DMS53 (cell line): Measurements from ENCODE around the gene GANAB.
"Not testable (repeated sequence)": the region's sequence is repeated elsewhere in the genome, so short reads cannot be mapped to it uniquely, and the experiment has no call there.

Experiments
- DNase-seq: peaks from one replicate; lab custom pipeline; 2025; lab: John Stamatoyannopoulos, UW

GANAB gene

DNA sequence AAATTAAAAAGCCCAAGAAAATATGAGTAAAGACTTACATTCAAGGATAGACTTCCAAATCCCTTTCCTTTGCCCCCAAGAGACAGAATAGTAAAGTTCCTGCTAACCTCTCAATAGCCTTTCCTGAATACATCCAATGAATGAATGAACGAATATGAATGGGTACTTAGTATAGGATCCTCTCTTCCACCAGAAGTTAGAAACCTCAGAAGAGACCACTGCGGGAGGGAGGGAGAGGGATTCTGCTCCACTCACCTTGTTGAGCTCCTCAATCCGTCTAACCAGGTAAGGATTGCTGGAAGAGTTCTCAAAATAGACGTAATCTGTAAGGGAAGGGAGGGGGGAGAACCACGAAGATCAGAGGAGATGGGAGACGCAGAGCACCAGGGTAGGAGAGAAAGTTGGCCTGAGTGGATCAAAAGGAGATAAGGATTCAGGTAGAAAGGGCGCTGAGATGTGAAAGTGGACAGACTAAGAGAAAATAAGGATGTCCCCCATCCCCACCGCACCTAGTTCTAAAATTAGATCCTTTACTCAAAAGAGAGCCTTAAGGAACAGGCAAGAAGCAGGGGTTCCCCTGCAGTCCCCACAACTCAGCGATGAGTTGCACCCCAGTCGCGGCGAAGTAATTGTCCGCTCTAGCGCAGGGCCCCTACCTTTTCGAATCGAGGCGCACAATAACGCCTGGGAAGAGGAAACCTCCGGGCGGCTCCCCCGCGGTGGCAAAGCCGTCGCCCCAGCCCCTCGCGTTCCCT lies 45.9 kb downstream of the GANAB start:
- peak; percentile 60 for DNase-seq

DNA sequence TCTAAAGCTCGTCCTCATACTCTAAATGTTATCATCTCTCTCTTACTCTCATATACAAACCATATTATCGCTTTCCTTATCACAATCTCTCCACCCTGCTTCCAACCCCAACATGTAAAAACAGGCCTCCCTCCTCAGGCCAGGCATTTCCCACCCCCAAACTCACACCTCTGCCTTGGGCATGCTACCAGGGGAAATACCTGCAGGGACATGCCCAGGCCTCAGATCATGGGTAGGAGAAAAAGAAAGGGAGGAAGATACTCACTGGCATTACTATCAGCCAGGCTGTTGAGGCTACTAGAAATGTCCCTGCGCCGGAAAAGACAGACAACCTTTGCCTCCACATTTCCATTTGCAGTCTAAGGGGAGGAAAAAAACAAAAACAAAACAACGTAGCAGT lies 46.5 kb downstream of the GANAB start:
- no peak for DNase-seq

DNA sequence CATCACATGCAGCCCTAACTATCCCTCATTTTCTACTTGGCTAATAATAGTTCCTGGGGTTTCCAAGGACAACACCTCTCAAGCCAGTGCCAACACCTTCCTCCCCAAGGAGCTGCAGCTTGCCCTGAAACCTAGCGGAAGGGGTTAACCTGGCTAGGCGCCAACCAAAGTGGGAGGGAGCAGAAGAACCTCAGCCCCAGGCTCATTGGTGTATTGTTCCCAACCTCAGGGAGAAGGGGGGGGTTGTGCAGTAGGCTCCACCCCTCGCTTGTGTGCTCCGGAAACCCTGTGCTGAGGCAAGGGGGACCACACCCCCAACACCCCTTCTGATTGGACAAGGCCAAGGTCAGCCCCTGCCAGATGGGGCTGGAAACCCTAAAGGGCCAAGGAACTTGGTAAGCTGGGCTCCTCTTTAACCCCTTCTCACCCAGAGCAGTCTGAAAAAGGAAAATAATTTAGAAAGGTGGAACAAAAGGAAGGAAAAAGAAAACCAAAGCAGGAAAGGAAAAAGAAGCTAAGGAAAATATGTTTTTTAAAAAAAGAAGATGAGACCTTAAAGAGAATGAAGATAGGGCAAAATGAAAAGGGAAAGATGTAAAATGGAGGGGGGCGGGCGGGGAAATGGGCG lies 47.2 kb downstream of the GANAB start:
- peak; percentile 71 for DNase-seq

DNA sequence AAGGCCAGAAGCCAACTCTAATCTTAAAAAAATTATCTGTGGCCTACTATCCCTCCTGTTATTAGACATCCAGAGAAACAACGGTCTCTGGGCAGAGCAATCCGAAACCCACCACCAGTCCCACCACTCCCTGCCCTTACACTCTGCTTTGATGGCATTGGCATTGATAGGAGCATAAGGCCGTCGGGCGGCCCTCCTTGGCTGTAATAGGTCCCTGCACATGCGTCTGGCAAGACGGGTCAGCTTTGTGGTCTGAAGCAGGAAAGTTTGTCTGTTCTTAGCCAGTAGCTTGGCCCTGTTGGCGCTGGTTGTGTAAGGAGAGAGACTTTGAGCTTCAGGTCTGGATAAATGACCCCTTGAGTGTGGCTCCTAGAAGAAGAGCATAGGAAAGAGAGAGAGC lies 51.3 kb downstream of the GANAB start:
- no peak for DNase-seq

DNA sequence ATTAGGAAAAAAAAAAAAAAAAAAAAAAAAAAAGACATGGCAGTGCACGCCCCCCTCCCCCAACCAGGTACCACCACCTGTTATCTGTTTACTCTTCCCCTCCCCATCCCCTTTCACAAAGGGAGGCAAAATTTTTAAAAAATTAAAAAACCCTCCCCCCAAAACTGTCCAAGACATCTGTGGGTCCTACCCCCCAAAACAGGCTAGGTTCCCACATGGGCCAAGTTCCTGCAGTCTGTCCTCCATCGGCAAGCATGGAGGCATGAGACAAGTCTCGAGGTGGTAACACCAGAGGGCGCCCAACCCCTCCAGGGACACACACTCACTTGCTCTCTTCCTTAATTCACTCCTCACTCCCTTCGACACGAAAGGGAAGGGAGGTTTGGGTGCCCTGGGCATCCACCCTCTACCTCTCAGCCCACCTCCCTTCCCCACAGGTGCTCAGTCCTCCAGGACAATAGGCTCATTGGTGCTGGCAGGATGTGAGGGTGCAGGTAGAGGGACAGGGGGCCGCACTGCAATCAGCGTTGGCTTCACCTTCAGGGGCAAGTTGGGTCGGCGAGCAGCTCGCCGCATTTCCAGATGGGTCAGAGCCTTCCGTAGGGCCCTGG lies 52.9 kb downstream of the GANAB start:
- DNase-seq: peak; percentile 91

DNA sequence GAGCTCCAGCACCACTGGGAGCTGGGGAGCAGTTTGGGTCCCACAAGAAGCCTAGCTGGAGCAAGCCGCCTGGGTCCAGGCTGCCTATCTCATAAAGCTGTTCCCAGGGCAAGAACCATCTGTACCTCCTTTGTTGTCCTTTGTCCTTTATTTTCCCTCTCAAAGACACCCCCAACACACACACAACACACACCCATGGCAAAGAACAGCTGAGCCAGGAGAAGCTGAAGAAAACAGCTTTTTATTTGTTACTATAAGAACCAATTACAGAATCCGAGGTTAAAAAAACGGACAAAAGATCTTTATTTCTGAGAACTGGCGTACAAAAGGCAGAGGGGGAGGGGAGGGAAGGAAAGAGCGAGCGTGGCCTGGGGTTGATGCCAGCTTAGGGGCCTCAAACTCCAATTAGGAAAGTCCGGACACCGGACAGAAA lies 53.4 kb downstream of the GANAB start:
- DNase-seq: no peak

DNA sequence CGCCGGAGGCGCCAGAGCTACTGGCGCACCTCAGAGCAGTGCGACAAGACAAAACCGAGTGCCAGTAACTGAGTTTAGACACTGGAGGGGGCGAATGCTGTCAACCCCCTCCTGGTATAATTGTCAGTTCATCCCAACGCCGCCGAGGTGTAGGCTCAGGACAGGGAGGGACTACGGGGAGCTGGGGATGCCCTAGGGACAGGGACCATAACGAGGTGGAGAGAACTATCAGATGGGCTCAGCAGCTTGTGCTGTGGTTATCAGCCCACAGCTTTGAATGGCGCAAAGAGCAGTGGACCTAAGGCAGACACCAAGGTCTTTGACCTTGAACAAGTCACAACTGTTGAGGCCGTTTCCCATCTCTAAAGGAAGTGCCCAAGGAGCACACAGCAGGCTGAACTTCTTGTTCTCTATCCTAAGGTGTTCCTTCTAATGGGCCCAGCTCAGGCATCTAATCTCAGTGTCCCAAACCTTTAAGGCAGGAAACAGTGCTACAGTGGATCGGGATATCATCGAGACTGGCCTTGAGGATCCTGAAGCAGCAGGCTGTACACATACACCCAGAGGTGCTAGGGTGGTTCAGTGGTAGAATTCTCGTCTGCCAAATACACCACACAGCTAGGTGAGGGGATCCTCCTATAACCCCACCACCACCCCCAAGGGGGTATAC lies 54.1 kb downstream of the GANAB start:
- DNase-seq: no peak

DNA sequence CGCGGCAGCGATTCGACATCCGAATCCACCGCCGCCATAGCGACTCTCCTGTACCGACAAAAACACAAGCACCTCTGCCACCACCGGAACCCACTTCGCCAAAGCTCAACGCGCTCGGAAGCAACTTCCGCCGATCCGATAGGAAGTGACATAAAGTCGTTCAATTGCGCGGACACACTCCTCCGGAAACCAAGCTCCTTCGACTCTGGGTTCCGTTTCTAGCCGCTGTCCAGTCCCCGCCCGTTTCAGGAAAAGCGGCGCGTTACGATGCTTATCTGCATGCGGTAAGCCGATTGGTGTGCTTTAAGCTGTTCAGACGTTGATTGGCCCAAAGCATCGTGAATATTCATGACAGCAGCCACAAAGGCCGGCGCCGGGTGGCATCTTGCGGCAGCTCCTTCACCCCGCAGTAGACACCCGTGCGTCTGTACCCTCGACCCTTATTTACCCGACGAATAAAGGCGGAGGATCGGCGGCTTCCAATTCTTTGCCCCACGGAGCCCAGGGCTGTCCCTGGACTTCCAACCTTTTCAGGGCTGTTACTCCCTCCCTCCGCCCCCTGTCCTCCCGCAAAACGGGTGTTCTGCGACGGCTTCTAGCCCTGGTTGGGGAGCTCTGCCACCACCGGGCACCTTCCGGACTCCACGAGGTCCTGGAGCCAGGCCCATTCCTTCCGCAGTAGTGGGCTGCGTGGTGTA lies 54.8 kb downstream of the GANAB start, which contains the start of gene TUT1:
TUT1 (minus strand) TSS at position 76 of the 698 bp plus-strand sequence; CDS start at position 38, 38 bp downstream.
- DNase-seq: peak; percentile 100

DNA sequence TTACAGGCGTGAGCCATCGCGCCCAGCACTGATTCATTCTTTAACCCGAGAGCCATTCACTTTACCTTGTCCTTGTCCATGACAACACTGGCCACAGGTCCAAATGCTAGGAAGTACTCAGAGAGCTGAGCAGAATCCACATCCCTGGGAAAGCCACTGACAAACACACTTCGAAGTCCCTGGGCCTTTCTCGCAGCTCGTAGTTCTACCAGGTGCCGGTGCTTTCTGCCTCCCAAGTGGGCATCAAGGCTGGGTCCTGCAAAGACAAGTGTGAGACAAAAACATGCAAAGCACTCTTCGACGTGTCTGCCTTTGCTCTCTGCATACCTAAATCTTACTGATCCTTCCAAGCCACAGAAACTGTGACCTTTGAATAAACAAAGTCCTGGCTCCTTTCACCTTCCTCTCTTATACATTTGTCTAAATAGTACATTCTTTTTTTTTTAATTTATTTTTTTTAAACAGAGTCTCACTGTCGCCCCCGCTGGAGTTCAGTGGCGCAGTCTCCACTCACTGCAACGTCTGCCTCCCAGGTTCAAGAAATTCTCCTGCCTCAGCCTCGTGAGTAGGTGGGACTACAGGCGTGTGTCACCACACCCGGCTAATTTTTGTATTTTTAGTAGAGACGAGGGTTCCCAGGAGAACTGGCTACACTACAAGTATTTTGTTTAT lies 57.3 kb downstream of the GANAB start:
- peak; percentile 38 for DNase-seq

DNA sequence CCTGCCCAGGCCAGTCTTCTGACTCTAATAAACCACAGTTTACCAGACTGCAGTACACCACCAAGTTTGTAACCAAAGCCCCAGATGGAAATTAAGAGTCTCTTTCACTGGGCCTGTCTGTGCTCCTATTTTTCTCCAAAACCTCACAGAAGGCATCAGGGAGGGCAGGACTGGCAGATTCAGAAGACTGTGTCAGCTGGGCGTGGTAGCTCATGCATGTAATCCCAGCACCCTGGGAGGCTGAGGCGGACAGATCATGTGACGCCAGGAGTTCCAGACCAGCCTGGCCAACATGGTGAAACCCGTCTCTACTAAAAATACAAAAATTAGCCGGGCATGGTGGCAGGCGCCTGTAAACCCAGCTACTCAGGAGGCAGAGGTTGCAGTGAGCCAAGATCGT lies 61.1 kb downstream of the GANAB start:
- DNase-seq: not testable (repeated sequence)

DNA sequence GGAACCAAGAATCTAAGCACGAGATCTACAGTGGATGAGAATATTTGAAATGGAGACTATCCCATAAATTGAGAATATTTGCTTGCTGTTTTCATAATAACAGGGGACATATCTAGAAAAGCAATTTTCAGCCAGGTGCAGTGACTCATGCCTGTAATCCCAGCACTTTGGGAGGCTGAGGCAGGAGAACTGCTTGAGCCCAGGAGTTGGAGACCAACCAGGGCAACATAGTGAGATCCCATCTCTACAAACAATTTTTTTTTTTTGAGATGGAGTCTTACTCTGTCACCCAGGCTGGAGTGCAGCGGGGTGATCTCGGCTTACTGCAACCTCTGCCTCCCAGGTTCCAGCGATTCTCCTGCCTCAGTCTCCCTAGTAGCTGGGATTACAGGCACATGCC lies 64.7 kb downstream of the GANAB start:
- not testable (repeated sequence) for DNase-seq

DNA sequence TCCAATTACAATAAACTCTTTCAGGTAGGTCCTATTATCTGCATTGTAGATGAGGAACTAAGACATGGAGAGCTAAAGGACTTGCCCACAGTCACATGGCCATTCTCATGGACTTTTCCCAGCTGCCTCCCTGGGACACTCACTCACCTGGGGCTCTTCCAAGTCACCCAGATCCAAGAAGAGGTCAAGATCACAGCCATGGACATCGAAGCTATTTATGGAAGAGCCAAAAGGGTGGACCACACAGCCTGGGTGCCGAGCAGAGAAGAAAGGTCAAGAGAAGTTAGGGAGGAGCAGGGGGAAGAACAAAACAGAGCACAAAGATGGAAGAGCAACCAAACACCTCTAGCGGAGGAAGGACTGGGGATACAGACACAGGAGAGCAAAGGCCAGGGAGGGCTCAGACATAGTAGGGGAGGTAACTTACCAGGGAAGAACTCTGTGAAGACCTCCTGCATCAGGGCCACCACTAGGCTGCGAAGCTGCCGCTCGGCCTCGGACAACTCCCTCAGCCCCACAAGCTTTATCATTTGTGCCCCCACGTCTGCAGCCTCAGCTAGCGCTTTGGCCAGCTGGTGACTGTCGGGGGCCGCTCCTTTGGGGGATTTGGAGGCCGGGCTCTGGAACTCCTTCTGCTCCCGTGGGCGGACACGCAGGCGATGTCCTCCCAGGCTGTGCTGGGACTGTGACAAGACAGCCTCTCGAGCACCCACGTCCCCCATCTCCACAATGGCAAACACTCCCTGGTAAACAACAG lies 65.3 kb downstream of the GANAB start:
- no peak for DNase-seq

DNA sequence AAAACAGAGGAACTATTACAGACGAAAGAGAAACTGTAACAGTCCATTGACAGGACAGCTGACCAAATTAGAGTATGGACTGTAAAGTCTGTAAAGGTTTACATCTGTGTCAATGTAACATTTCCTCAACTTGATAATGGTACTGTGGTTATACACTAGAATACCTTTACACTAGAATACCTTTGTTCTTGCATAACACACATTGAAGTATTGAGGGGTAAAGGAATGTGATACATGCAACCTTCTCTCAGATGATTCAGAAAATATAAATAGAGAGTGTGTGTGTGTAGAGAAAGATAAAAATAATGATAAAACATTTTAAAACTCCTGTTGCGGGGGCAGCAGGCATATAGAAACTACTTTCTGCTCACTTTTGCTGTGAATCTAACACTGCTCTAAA lies 67.2 kb downstream of the GANAB start:
- no peak for DNase-seq

DNA sequence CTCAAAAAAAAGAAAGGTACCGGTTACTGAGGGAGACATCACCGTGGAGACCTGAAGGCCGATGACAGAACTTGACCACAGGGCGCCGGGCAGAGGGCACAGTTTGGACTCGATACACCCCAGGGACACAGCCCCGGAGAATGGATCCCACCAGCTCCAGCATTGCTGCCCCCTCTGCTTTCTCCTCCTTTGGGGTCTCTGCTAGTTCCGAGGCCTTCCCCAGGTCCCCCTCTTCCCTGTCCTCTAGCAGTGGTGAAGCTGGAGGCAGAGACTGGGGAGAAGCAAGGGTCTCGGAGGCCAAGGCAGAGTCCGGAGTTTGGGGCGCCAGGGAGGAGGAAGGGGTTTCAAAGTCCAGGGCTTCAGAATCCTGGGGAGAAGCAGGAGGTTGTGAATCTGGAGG lies 67.9 kb downstream of the GANAB start:
- no peak for DNase-seq

DNA sequence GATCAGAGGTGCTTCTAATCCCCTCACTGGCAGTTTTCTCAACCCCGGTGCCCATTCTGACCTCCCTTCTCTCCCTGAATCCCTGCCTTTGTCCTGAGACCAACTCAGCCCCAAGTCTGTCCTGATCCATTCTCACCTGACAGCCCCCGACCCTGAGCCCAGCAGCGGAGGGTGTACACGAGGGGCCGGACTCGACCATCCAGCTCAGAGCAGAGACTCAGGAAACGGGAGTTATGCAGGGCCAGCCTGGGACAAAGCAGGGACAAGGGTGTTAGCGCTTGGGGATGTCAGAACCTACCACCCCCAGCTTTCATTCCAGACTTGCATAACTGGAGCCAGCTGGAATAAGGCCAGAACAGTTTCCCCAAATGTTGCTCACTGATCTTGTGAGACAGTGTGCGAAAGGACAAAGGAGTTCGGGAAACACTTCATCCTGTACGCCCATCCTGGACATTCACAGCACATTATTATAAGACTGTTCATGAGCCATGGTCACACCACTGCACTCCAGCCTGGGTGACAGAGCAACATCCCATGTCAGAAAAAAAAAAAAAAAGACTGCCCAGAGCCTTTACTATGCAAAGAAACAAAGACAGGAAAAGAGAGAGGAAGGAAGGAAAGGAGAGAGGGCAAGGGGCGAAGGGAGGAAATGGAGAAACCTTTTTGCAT lies 69.2 kb downstream of the GANAB start:
- DNase-seq: no peak

DNA sequence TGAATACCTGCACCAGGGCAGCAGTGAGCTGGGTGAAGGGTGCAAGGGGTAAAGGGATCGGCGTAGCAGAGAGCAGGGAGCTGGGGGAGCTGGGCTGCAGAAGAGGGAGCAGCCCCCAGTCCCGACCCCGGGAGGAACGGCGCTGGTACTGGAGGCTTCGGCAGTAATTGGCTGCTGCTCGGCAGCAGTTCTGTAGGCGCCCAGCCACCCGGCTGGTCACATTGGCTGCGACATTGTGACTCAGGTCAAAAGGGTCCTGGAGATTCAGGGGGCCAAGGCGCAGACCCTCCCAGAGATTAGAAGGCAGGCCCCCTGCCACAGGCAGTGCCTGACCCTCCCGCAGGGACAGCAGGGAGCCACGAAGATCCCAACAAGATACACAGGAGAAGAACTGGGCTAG lies 70.6 kb downstream of the GANAB start:
- DNase-seq: no peak

DNA sequence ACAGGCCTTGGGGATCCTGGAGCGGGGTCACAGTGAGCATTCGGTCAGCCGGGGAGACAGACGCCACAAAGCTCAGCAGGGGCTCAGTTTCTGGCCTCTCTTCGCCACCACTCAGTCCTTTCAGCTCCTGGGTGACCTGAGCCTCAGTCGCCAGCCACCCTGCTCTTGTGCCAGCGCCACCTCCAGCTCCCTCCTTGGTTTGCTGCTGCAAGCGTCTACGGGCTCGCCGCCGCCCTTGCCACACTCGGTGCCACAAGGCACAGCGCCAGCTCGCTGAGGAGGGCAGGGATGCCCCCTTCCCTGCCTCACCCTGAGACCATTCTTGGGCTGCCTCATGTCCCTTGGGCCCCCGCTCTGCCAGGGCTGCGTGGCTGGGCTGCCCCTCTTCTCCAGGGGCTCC lies 71.3 kb downstream of the GANAB start:
- DNase-seq: peak; percentile 37
